CD8-positive, alpha-beta memory T cell (primary cell): ENCODE results near the gene CCDC85B. TPM values are rescaled to one million over a fixed set of nuclear protein-coding genes. Genes with fewer than 3 reads are reported as not detected.
A peak's percentile ranks its signal among the peaks of the same experiment; 100 is the strongest.

Experiments used
- CTCF ChIA-PET: fragments of 350-600 bp; sonication (Branson Sonifier 250); formaldehyde crosslinking; loops from one replicate; lab custom pipeline; 2021; ENCODE audit warnings: antibody characterized with exemption; lab: Charles Lee
- POLR2A ChIA-PET: fragments of 350-600 bp; sonication (Branson Sonifier 250); formaldehyde crosslinking; loops from one replicate; lab custom pipeline; 2021; ENCODE audit warnings: antibody characterized with exemption; lab: Charles Lee
- DNase-seq, 5 donors: peaks; one replicate each; pipeline versions ENCODE4 v3.0.0 to v3.0.0-alpha.2; 2020 to 2022; ENCODE audit warnings: mixed read lengths in 1 of 5
- H3K27ac ChIP-seq: one replicate; pipeline ENCODE4 v1.7.0; 2013; ENCODE audit warnings: low read depth, mild to moderate bottlenecking, low read length, moderate library complexity
- H3K27me3 ChIP-seq: 2 replicates; pipeline ENCODE4 v1.7.0; 2013; ENCODE audit warnings: low read length, mild to moderate bottlenecking; ENCODE audit not compliant: insufficient read depth, poor library complexity, severe bottlenecking
- H3K36me3 ChIP-seq: 2 replicates; pipeline ENCODE4 v1.7.0; 2013; ENCODE audit warnings: mild to moderate bottlenecking, low read length, moderate library complexity; ENCODE audit not compliant: insufficient read depth
- H3K4me1 ChIP-seq: 2 replicates; pipeline ENCODE4 v1.7.0; 2013; ENCODE audit warnings: mild to moderate bottlenecking, low read length, moderate library complexity; ENCODE audit not compliant: insufficient read depth
- H3K4me3 ChIP-seq: 2 replicates; pipeline ENCODE4 v1.7.0; 2013; ENCODE audit warnings: mild to moderate bottlenecking, low read length
- H3K9me3 ChIP-seq: 2 replicates; pipeline ENCODE4 v1.7.0; 2013; ENCODE audit warnings: mild to moderate bottlenecking, low read length
- H3K27ac Mint-ChIP-seq, 8 donors: one replicate each; pipeline ENCODE4 v1.8.0; 2020 to 2021; ENCODE audit warnings: mixed read lengths in 8 of 8, mild to moderate bottlenecking in 6 of 8, inconsistent platforms in 3 of 8, moderate library complexity in 3 of 8
- H3K27me3 Mint-ChIP-seq, 2 donors: one replicate each; pipeline ENCODE4 v1.8.0; 2020 to 2021; ENCODE audit warnings: mixed read lengths in 2 of 2, mild to moderate bottlenecking in 1 of 2, moderate library complexity in 1 of 2
- H3K36me3 Mint-ChIP-seq, 3 donors: one replicate each; pipeline ENCODE4 v1.8.0; 2020 to 2021; ENCODE audit warnings: mixed read lengths in 3 of 3, inconsistent platforms in 1 of 3, mild to moderate bottlenecking in 1 of 3
- H3K4me1 Mint-ChIP-seq, 3 donors: one replicate each; pipeline ENCODE4 v1.8.0; 2020 to 2021; ENCODE audit warnings: mixed read lengths in 3 of 3, inconsistent platforms in 1 of 3, mild to moderate bottlenecking in 1 of 3
- H3K4me3 Mint-ChIP-seq, 7 donors: one replicate each; pipeline ENCODE4 v1.8.0; 2020 to 2021; ENCODE audit warnings: mixed read lengths in 7 of 7, mild to moderate bottlenecking in 6 of 7, moderate library complexity in 4 of 7, inconsistent platforms in 2 of 7
- H3K9me3 Mint-ChIP-seq, 5 donors: one replicate each; pipeline ENCODE4 v1.8.0; 2020 to 2022; ENCODE audit warnings: mixed read lengths in 5 of 5, mild to moderate bottlenecking in 3 of 5, moderate library complexity in 2 of 5, inconsistent platforms in 1 of 5
- polyA plus RNA-seq: library from polyadenylated mRNA; unstranded; fragments of 300-500 nt; fragmentation: Illumina TruSeq; gene quantifications from one replicate; pipeline ENCODE4 v1.2.3, GENCODE V29; 2021
- total RNA-seq, 2 experiments: library from RNA; stranded (reverse); gene quantifications; one replicate each; pipeline ENCODE4 v1.2.3, GENCODE V29; 2021

Gene CCDC85B
- total and polyA plus RNA-seq, 3 experiments from 2014 or later: 81.3 to 94.4 (median 86.7) TPM

- Mint-ChIP-seq H3K36me3 (no peaks in the 10 kb centered on the region), H3K27ac (peak within 1 kb of the TSS in 7 of 8 donors; percentile 36 to 92 (median 88)), H3K9me3 (no peaks in the 10 kb centered on the region), H3K4me3 (peak within 1 kb of the TSS; percentile 53 to 83 (median 58)), H3K27me3 (no peaks in the 10 kb centered on the region), H3K4me1 (peaks cover 8 to 13% (median 11%) of the 10 kb centered on the region in 3 donors)
- Histone ChIP-seq H3K27ac (peak within 1 kb of the TSS; percentile 62), H3K4me1 (peaks cover 24% of the 10 kb centered on the region), H3K4me3 (peak within 1 kb of the TSS; percentile 50), H3K36me3 (no peaks in the 10 kb centered on the region), H3K27me3 (peaks cover 6% of the 10 kb centered on the region), H3K9me3 (no peaks in the 10 kb centered on the region)
- DNase-seq: peak; percentile 90 to 95 (median 93)
- POLR2A ChIA-PET: interaction anchor here (0.7 to 3.7 kb wide), 4 partner anchors 10 to 19 kb away, joined by 3 to 32 read pairs (median 5); partner anchors contain the start of genes C11orf68, CCDC85B and FIBP
- CTCF ChIA-PET: interaction anchor here (1.0 to 5.9 kb wide), 4 partner anchors 11 to 167 kb away, joined by 3 to 79 read pairs (median 5); partner anchors contain the start of genes CCDC85B, FIBP and MUS81
Observed at GRCh38 chr11:65900125-65900898, 9.8 kb downstream of the CCDC85B start, which contains the start of gene FOSL1. FOSL1 (minus strand) TSS chr11:65900388; CDS start chr11:65900339, 49 bp downstream.

DNA sequence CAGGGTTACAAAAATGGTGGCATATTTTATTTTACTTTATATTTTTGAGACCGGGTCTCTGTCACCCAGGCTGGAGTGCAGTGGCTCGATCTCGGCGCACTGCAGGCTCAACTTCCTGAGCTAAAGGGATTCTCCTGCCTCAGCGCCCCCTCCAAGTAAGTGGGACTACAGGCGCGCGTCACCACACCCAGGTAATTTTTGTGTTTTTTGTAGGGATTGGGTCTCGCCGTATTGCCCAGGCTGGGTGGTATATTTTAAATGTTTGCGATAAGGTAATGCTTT lies 10.4 kb downstream of the CCDC85B start:
- no peak for DNase-seq
- Mint-ChIP-seq H3K27ac (peak overlapping the region in 7 of 8 donors; percentile 35 to 92 (median 88)), H3K4me3 (peak overlapping the region in 6 of 7 donors; percentile 52 to 83 (median 60)), H3K27me3 (no peaks in the 10 kb centered on the region), H3K9me3 (no peaks in the 10 kb centered on the region), H3K36me3 (no peaks in the 10 kb centered on the region), H3K4me1 (peaks cover 6 to 13% (median 7%) of the 10 kb centered on the region in 3 donors)
- Histone ChIP-seq H3K36me3 (no peaks in the 10 kb centered on the region), H3K27me3 (peaks cover 6% of the 10 kb centered on the region), H3K4me1 (peaks cover 24% of the 10 kb centered on the region), H3K27ac (no peak overlapping the region), H3K9me3 (no peaks in the 10 kb centered on the region), H3K4me3 (no peak overlapping the region)
- ChIA-PET POLR2A (interaction anchor here (0.7 to 3.7 kb wide), 3 partner anchors 10 to 18 kb away, joined by 3 to 32 read pairs (median 5); partner anchors contain the start of genes C11orf68, CCDC85B and FIBP), CTCF (interaction anchor here (1.0 to 5.9 kb wide), 5 partner anchors 11 to 167 kb away, joined by 3 to 79 read pairs (median 6); partner anchors contain the start of genes CCDC85B, FIBP and MUS81)

- Histone ChIP-seq H3K4me3 (no peak overlapping the region), H3K4me1 (peaks cover 24% of the 10 kb centered on the region), H3K27ac (peak overlapping the region; percentile 25), H3K27me3 (peaks cover 6% of the 10 kb centered on the region), H3K36me3 (no peaks in the 10 kb centered on the region), H3K9me3 (no peaks in the 10 kb centered on the region)
- Mint-ChIP-seq H3K27me3 (peaks cover 0 to 5% of the 10 kb centered on the region in 2 donors), H3K36me3 (no peaks in the 10 kb centered on the region), H3K4me1 (peaks cover 6 to 13% (median 6%) of the 10 kb centered on the region in 3 donors), H3K27ac (peak overlapping the region in 2 of 8 donors; percentile 15 to 64), H3K9me3 (no peaks in the 10 kb centered on the region), H3K4me3 (no peak overlapping the region)
- DNase-seq: no peak
- CTCF ChIA-PET: interaction anchor here (1.4 to 2.1 kb wide), 2 partner anchors 19 kb away, joined by 3 to 9 read pairs; no protein-coding TSS in a partner anchor
- POLR2A ChIA-PET: no interaction called here
Observed at GRCh38 chr11:65903068-65903481, 12.6 kb downstream of the CCDC85B start.

- Histone ChIP-seq H3K4me3 (no peak overlapping the region), H3K27me3 (peaks cover under 1% of the 10 kb centered on the region), H3K4me1 (peaks cover 21% of the 10 kb centered on the region), H3K9me3 (no peaks in the 10 kb centered on the region), H3K27ac (peak overlapping the region; percentile 25), H3K36me3 (no peaks in the 10 kb centered on the region)
- H3K36me3 Mint-ChIP-seq: no peaks in the 10 kb centered on the region
- H3K4me1 Mint-ChIP-seq: peaks cover 5 to 12% (median 6%) of the 10 kb centered on the region in 3 donors
- CTCF ChIA-PET: interaction anchor here (1.4 kb wide), 1 partner anchor 19 kb away, joined by 3 read pairs; no protein-coding TSS in a partner anchor
- H3K27me3 Mint-ChIP-seq: peaks cover 0 to 5% of the 10 kb centered on the region in 2 donors
- H3K27ac Mint-ChIP-seq: peak overlapping the region in 2 of 8 donors; percentile 15
- POLR2A ChIA-PET: no interaction called here
- peak overlapping the region in 1 of 7 donors; percentile 35 for H3K4me3 Mint-ChIP-seq
- DNase-seq: no peak
- no peaks in the 10 kb centered on the region for H3K9me3 Mint-ChIP-seq
Observed at GRCh38 chr11:65903715-65904114, 13.2 kb downstream of the CCDC85B start.

DNA sequence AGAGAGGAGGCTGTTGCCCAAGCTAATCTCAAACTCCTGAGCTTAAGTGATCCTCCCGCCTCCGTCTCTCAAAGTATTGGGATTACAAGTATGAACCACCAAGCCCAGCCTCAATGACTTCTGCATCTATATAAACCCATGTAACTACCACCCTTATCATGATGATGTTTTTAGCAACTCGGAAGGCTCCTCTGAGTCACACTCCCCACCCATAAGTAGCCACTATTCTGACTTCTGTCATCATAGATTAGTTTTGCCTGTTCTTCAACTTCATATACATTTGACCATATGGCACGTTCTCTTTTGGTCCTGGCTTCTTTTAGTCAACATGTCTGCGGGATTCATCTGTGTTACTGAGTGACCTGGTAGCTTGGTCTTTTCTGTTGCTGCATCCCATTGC lies 16.1 kb downstream of the CCDC85B start:
- Histone ChIP-seq H3K9me3 (no peaks in the 10 kb centered on the region), H3K4me1 (no peaks in the 10 kb centered on the region), H3K4me3 (no peak overlapping the region), H3K36me3 (no peaks in the 10 kb centered on the region), H3K27ac (peak overlapping the region; percentile 35), H3K27me3 (no peaks in the 10 kb centered on the region)
- Mint-ChIP-seq H3K4me1 (peaks cover 5 to 8% (median 7%) of the 10 kb centered on the region in 3 donors), H3K27me3 (peaks cover 0 to 11% of the 10 kb centered on the region in 2 donors), H3K27ac (no peak overlapping the region), H3K4me3 (no peak overlapping the region), H3K9me3 (no peaks in the 10 kb centered on the region), H3K36me3 (no peaks in the 10 kb centered on the region)
- no peak for DNase-seq
- CTCF ChIA-PET: interaction anchor here (1.0 to 2.2 kb wide), 3 partner anchors 17 to 33 kb away, joined by 3 to 14 read pairs (median 3); partner anchors contain the start of gene CCDC85B
- POLR2A ChIA-PET: interaction anchor here (0.8 kb wide), 1 partner anchor 16 kb away, joined by 3 read pairs; the partner anchor contains the start of gene CCDC85B

- no peak overlapping the region for H3K27ac Mint-ChIP-seq
- no peaks in the 10 kb centered on the region for H3K9me3 ChIP-seq
- no peaks in the 10 kb centered on the region for H3K36me3 ChIP-seq
- H3K27me3 ChIP-seq: no peaks in the 10 kb centered on the region
- CTCF ChIA-PET: interaction anchor here (1.3 kb wide), 1 partner anchor 11 kb away, joined by 4 read pairs; the partner anchor contains the start of gene C11orf68
- no peaks in the 10 kb centered on the region for H3K36me3 Mint-ChIP-seq
- H3K9me3 Mint-ChIP-seq: no peaks in the 10 kb centered on the region
- H3K27ac ChIP-seq: no peak overlapping the region
- H3K27me3 Mint-ChIP-seq: peaks cover 0 to 14% of the 10 kb centered on the region in 2 donors
- DNase-seq: no peak
- H3K4me1 Mint-ChIP-seq: peaks cover 4 to 8% (median 7%) of the 10 kb centered on the region in 3 donors
- H3K4me3 Mint-ChIP-seq: no peak overlapping the region
- POLR2A ChIA-PET: interaction anchor here (1.8 kb wide), 1 partner anchor 17 kb away, joined by 9 read pairs; the partner anchor contains the start of gene CCDC85B
- H3K4me3 ChIP-seq: no peak overlapping the region
- no peaks in the 10 kb centered on the region for H3K4me1 ChIP-seq
Observed at GRCh38 chr11:65907878-65908277, 17.4 kb downstream of the CCDC85B start.

- H3K9me3 ChIP-seq: no peaks in the 10 kb centered on the region
- peaks cover 16 to 29% (median 23%) of the 10 kb centered on the region in 3 donors for H3K4me1 Mint-ChIP-seq
- H3K27ac ChIP-seq: no peak overlapping the region
- no peak overlapping the region for H3K4me3 Mint-ChIP-seq
- no peak overlapping the region for H3K4me3 ChIP-seq
- ChIA-PET CTCF (interaction anchor here (0.6 to 1.6 kb wide), 4 partner anchors 21 to 1178 kb away, joined by 3 to 6 read pairs (median 4); partner anchors contain the start of genes CCDC85B and FIBP), POLR2A (interaction anchor here (1.2 kb wide), 1 partner anchor 21 kb away, joined by 4 read pairs; the partner anchor contains the start of gene CCDC85B)
- H3K27me3 ChIP-seq: no peaks in the 10 kb centered on the region
- H3K27me3 Mint-ChIP-seq: peaks cover 3 to 14% of the 10 kb centered on the region in 2 donors
- H3K27ac Mint-ChIP-seq: no peak overlapping the region
- H3K36me3 Mint-ChIP-seq: peaks cover 0 to 7% (median 3%) of the 10 kb centered on the region in 3 donors
- no peaks in the 10 kb centered on the region for H3K9me3 Mint-ChIP-seq
- no peaks in the 10 kb centered on the region for H3K36me3 ChIP-seq
- H3K4me1 ChIP-seq: peaks cover 11% of the 10 kb centered on the region
- no peak for DNase-seq
Observed at GRCh38 chr11:65911682-65912568, 21.5 kb downstream of the CCDC85B start.
